Vagina (tissue), 2 donors: ENCODE data around the gene PCNT. TPM values are rescaled to one million over a fixed set of nuclear protein-coding genes. Genes with fewer than 3 reads are reported as not detected.

Source experiments
- DNase-seq, 2 donors: peaks; one replicate each; pipeline ENCODE4 v3.0.0-alpha.2; 2017; ENCODE audit errors: extremely low spot score in 2 of 2
- H3K27ac ChIP-seq: fragments of 200-600 bp; sonication (generic); one replicate; pipeline ENCODE4 v1.5.1; 2019
- H3K27me3 ChIP-seq: fragments of 200-600 bp; sonication (generic); one replicate; pipeline ENCODE4 v1.5.1; 2019
- H3K36me3 ChIP-seq, 2 donors: fragments of 200-600 bp; sonication (generic); one replicate each; pipeline ENCODE4 v1.5.1; 2017 to 2019
- H3K4me1 ChIP-seq: fragments of 200-600 bp; sonication (generic); one replicate; pipeline ENCODE4 v1.5.1; 2019
- H3K4me3 ChIP-seq, 2 donors: fragments of 200-600 bp; sonication (generic); 1 replicate in 1 of 2; 2 replicates in 1 of 2; pipeline ENCODE4 v1.5.1; 2016 to 2019
- H3K9me3 ChIP-seq: fragments of 200-600 bp; sonication (generic); one replicate; pipeline ENCODE4 v1.5.1; 2019
- POLR2A ChIP-seq, 2 donors: fragments of 450-650 bp; IDR thresholded peaks; one replicate each; pipeline ENCODE4 v1.6.1; 2017; ENCODE audit warnings: antibody characterized with exemption in 2 of 2, mild to moderate bottlenecking in 2 of 2, moderate library complexity in 2 of 2
- POLR2AphosphoS5 ChIP-seq, 2 donors: sonication (generic); formaldehyde crosslinking; IDR thresholded peaks; one replicate each; pipeline ENCODE4 v1.9.0; 2017; ENCODE audit warnings: antibody characterized with exemption in 2 of 2, mild to moderate bottlenecking in 2 of 2, low read depth in 1 of 2; ENCODE audit not compliant: insufficient read depth in 1 of 2
- intact Hi-C: fragments of 100-400 bp; cut with DNase I; formaldehyde crosslinking; loops from one replicate; pipeline ENCODE4 v1.15.1; 2023
- total RNA-seq: library from RNA; depleted of rRNA; stranded (reverse); fragments of >200 nt; gene quantifications from one replicate; pipeline ENCODE4 v1.2.3, GENCODE V29; 2016
- TF ChIP-seq, protein P1 (sequence below), 3 experiments: fragments of 450-650 bp in 2 of 3; fragments of 200-600 bp in 1 of 3; sonication (generic) in 1 of 3; IDR thresholded peaks; one replicate each; pipeline ENCODE4 v1.5.1; 2017 to 2019; ENCODE audit warnings: antibody characterized with exemption in 3 of 3, mild to moderate bottlenecking in 2 of 3, moderate library complexity in 2 of 3

The PCNT gene
- total RNA-seq, 1 donor from 2014 or later = 35.8 TPM

DNA sequence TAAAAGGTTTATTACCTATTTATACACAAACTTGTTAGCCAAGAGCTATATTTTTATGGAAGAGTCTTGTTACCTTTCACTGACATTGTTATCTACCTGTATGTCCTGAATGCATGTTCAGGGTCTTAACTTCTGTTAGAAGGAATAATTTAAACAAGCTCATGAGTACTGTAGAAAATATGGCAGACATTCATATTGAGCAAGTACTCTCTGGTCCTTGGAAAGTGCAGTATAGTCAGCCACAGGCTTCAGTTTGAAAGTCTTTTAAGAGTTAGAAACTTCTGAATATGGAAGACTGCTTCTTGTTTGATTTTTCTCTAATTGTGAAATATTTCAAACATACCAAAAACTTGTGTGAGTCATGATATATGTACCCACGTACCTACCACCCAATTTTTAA is 151.3 kb downstream of the PCNT start:
- no peak overlapping the region for H3K4me3 ChIP-seq
- H3K4me1 ChIP-seq = peaks cover 6% of the 10 kb centered on the region
- TF ChIP-seq, protein P1, sequence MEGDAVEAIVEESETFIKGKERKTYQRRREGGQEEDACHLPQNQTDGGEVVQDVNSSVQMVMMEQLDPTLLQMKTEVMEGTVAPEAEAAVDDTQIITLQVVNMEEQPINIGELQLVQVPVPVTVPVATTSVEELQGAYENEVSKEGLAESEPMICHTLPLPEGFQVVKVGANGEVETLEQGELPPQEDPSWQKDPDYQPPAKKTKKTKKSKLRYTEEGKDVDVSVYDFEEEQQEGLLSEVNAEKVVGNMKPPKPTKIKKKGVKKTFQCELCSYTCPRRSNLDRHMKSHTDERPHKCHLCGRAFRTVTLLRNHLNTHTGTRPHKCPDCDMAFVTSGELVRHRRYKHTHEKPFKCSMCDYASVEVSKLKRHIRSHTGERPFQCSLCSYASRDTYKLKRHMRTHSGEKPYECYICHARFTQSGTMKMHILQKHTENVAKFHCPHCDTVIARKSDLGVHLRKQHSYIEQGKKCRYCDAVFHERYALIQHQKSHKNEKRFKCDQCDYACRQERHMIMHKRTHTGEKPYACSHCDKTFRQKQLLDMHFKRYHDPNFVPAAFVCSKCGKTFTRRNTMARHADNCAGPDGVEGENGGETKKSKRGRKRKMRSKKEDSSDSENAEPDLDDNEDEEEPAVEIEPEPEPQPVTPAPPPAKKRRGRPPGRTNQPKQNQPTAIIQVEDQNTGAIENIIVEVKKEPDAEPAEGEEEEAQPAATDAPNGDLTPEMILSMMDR (IDR thresholded peaks at IDR 0.05) = no peak
- no peak for TF ChIP-seq POLR2A (IDR thresholded peaks at IDR 0.05)
- TF ChIP-seq POLR2AphosphoS5 (IDR thresholded peaks at IDR 0.05; ENCODE audit: insufficient read depth in 1 of 2, low read depth in 1 of 2) = no peak
- intact Hi-C loops = no loop called here
- no peaks in the 10 kb centered on the region for H3K9me3 ChIP-seq
- DNase-seq = no peak
- H3K27ac ChIP-seq = no peak overlapping the region
- H3K36me3 ChIP-seq = no peaks in the 10 kb centered on the region
- H3K27me3 ChIP-seq = no peaks in the 10 kb centered on the region

DNA sequence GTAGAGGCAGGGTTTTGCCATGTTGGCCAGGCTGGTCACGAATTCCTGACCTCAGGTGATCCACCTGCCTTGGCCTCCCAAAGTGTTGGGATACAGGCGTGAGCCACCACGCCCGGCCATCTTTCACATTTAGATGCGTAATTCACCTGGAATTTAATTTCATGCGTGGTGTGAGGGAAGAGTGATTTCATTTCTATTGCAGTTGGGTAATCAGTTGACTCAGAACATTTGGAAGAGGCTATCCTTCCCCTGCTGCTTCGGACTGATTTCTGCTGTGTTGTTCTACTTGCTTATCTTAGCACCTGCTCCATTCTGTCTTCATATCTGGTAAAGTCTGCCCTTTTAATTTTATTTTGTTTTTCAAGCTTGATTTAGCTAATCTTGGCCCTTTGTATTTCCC is 153.8 kb downstream of the PCNT start:
- TF ChIP-seq, protein P1 (IDR thresholded peaks at IDR 0.05) = no peak
- TF ChIP-seq POLR2A (IDR thresholded peaks at IDR 0.05) (no peak), POLR2AphosphoS5 (IDR thresholded peaks at IDR 0.05; ENCODE audit: insufficient read depth in 1 of 2, low read depth in 1 of 2) (no peak)
- Histone ChIP-seq H3K36me3 (no peaks in the 10 kb centered on the region), H3K27me3 (no peaks in the 10 kb centered on the region), H3K9me3 (no peaks in the 10 kb centered on the region), H3K4me1 (peaks cover 6% of the 10 kb centered on the region), H3K27ac (no peak overlapping the region), H3K4me3 (no peak overlapping the region)
- no peak for DNase-seq
- intact Hi-C loops = no loop called here

DNA sequence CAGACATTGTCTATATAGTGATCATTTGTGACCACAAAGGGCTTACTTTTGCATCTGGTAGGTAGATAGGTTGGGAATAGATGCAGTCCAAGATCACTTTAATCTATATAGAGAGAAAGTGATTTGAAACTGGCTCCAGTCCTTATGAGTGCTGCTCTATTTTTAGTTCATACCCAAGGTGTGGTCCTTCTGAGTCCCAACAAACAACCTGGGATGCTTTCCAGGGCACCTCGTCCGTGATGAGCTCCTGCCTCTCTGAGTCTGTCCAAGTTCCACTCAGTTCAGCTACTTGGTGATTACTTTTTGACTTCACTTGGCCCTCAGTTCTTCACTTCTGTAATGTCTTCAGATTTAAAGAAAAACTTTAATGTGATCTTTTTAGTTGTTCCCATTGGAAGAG is 155.0 kb downstream of the PCNT start:
- intact Hi-C loops = no loop called here
- Histone ChIP-seq H3K4me1 (peaks cover 11% of the 10 kb centered on the region), H3K9me3 (no peaks in the 10 kb centered on the region), H3K36me3 (no peaks in the 10 kb centered on the region), H3K4me3 (no peak overlapping the region), H3K27me3 (no peaks in the 10 kb centered on the region), H3K27ac (no peak overlapping the region)
- DNase-seq = no peak
- TF ChIP-seq, protein P1 (IDR thresholded peaks at IDR 0.05) = no peak
- TF ChIP-seq POLR2AphosphoS5 (IDR thresholded peaks at IDR 0.05; ENCODE audit: insufficient read depth in 1 of 2, low read depth in 1 of 2) (no peak), POLR2A (IDR thresholded peaks at IDR 0.05) (no peak)

DNA sequence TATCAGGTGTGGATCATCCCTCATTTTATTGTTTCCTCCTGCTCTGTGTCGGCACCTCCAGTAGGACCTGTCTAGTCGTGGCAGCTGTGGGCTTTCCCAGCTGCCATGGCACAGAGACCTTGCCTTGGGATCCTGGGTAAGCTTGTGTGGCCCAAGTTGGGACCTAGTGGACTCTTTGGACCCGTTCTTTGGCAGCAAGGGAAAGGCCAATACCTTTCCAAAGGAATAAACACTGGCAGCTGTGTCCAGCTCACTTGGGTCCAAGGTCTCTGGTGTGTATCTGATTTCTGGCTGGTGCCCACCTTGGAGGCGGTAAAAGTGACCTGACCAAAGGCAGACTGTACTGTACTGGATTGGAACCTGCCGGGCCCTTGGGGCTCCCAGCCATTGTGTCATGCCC is 156.5 kb downstream of the PCNT start:
- TF ChIP-seq POLR2AphosphoS5 (IDR thresholded peaks at IDR 0.05; ENCODE audit: insufficient read depth in 1 of 2, low read depth in 1 of 2) (no peak), POLR2A (IDR thresholded peaks at IDR 0.05) (no peak)
- TF ChIP-seq, protein P1 (IDR thresholded peaks at IDR 0.05) = no peak
- H3K27ac ChIP-seq = no peak overlapping the region
- no peak overlapping the region for H3K4me3 ChIP-seq
- no peaks in the 10 kb centered on the region for H3K9me3 ChIP-seq
- DNase-seq = no peak
- no peaks in the 10 kb centered on the region for H3K36me3 ChIP-seq
- H3K4me1 ChIP-seq = peaks cover 11% of the 10 kb centered on the region
- no peaks in the 10 kb centered on the region for H3K27me3 ChIP-seq
- intact Hi-C loops = no loop called here

DNA sequence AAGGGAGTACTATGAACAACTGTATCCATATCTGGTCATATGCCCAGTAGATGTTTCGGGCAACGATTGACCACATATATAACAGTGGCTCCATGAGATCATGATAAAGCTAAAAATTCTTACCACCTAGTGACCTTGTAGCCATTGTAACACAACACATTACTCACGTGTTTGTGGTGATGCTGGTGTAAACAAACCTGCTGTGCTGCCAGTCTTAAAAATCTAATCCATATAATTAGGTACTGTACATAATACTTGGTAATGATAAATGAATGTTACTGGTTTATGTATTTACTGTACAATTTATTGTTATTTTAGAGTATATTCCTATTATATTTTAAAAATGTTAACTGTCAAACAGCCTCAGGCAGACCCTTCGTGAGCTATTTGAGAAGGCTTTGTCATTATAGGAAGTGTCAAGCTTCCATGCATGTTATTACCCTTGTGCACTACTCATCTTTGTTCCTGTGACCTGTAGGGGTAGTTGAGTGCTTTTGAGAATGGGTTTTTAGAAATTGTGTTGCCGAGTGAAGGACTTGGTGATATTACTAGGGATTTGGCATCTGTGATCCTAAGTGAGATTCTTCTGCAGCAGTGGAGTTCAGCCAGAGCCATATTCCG is 158.4 kb downstream of the PCNT start:
- Histone ChIP-seq H3K27me3 (no peaks in the 10 kb centered on the region), H3K27ac (no peak overlapping the region), H3K4me1 (peaks cover 11% of the 10 kb centered on the region), H3K9me3 (no peaks in the 10 kb centered on the region), H3K36me3 (no peaks in the 10 kb centered on the region), H3K4me3 (no peak overlapping the region)
- TF ChIP-seq POLR2A (IDR thresholded peaks at IDR 0.05) (no peak), POLR2AphosphoS5 (IDR thresholded peaks at IDR 0.05; ENCODE audit: insufficient read depth in 1 of 2, low read depth in 1 of 2) (no peak)
- TF ChIP-seq, protein P1 (IDR thresholded peaks at IDR 0.05) = no peak
- no peak for DNase-seq
- intact Hi-C loops = no loop called here
